ENCODE measurements around the gene PSME2. TPM values are rescaled to one million over a fixed set of nuclear protein-coding genes. Genes with fewer than 3 reads are reported as not detected.

The PSME2 gene
- total RNA-seq, 1 donor from 2014 or later, result 58.5 TPM

DNA sequence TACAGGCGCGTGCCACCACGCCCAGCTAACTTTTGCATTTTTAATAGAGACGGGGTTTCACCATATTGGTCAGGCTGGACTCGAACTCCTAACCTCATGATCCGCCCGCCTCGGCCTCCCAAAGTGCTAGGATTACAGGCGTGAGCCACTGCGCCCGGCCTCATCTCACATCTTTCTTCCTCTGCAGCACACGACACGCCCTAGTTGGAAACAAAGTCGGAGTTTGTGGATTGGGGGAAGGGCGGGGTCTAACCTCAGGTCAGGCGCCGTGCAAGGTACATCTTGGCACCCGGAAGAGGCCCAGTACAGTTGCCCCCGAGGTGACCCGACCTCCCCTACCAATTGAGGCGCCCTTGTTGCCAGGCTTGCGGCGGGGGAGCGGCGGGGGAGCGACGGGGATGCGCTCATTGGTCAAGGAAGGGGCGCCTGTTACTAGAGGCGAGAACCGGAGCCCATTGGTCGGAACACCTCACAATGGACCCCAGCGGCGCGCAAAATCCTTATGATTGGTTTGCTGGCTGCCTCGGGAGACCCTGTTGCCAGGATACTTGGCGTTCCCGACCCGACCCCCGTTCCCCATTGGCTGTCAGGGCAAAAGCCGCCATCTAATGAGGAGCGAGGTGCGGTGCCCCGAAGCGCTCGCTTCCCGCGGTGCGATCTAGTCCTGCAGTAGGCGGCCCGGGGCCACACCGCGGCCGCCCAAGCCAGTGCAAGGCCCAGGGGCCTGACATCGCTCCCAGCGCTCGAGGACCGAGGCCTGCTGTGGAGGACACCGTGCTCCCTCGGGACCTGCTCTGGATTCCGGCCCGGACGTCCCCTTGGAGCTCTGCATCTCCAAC, 25.2 kb upstream of the PSME2 start, which contains the start of gene REC8:
REC8 (plus strand) TSS at position 659 of the 839 bp plus-strand sequence. CDS start 473 bp downstream, outside the sequence.
- peaks cover 9 to 14% (median 12%) of the 10 kb centered on the region in 3 donors for H3K4me1 ChIP-seq (ENCODE audit: control insufficient read depth in 3 of 3, insufficient read depth in 3 of 3, low read length in 3 of 3)
- peaks cover 6 to 13% (median 10%) of the 10 kb centered on the region in 3 donors for H3K36me3 ChIP-seq (ENCODE audit: control insufficient read depth in 3 of 3, insufficient read depth in 3 of 3, low read length in 3 of 3)
- peaks cover 0 to 31% (median 27%) of the 10 kb centered on the region in 3 donors for H3K27me3 ChIP-seq (ENCODE audit: control insufficient read depth in 3 of 3, insufficient read depth in 3 of 3, low read length in 3 of 3)
- no peak within 1 kb of the TSS for H3K27ac ChIP-seq (ENCODE audit: low read depth, low read length)
- H3K4me3 ChIP-seq (ENCODE audit: low read length in 3 of 3), result peak within 1 kb of the TSS; percentile 1 to 60 (median 54)
- H3K9ac ChIP-seq (ENCODE audit: low read depth in 1 of 3, low read length in 3 of 3), result no peak within 1 kb of the TSS
- no peaks in the 10 kb centered on the region for H3K9me3 ChIP-seq (ENCODE audit: control insufficient read depth in 3 of 3, low read length in 3 of 3)

DNA sequence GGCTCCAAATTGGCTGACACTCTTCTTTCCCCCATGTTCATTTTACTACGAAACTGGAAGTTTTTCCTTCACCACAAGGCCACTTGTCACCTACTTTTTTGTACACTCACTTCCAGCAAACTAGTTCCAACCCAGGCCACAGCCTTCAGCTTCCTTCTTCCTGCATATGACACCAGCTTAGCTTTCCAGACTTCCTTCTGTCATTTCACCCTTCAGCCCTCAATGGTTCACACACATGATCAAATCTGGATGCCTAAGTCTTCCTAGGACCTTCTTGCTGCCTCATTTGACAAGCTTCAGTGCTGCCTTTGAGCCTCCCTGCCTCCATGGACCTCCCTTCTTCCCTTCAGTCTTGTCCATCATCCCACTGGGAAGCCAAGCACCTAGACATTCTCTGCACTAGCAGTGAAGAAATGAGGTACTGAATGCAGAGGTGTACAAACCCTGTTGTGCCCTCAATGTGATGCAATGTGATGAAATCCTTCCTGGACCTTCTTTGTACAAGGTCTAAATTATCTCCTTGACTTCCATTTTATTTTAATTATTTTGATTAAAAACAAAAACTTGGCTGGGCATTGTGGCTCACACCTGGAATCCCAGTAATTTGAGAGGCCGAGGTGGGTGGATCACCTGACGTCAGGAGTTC, 21.2 kb upstream of the PSME2 start:
- peaks cover 0 to 22% (median 19%) of the 10 kb centered on the region in 3 donors for H3K27me3 ChIP-seq (ENCODE audit: control insufficient read depth in 3 of 3, insufficient read depth in 3 of 3, low read length in 3 of 3)
- peaks cover 39 to 47% (median 45%) of the 10 kb centered on the region in 3 donors for H3K36me3 ChIP-seq (ENCODE audit: control insufficient read depth in 3 of 3, insufficient read depth in 3 of 3, low read length in 3 of 3)
- H3K9me3 ChIP-seq (ENCODE audit: control insufficient read depth in 3 of 3, low read length in 3 of 3), result no peaks in the 10 kb centered on the region
- H3K27ac ChIP-seq (ENCODE audit: low read depth, low read length), result no peak overlapping the region
- peaks cover 13 to 17% (median 15%) of the 10 kb centered on the region in 3 donors for H3K4me1 ChIP-seq (ENCODE audit: control insufficient read depth in 3 of 3, insufficient read depth in 3 of 3, low read length in 3 of 3)
- H3K4me3 ChIP-seq (ENCODE audit: low read length in 3 of 3), result no peak overlapping the region
- H3K9ac ChIP-seq (ENCODE audit: low read depth in 1 of 3, low read length in 3 of 3), result no peak overlapping the region

DNA sequence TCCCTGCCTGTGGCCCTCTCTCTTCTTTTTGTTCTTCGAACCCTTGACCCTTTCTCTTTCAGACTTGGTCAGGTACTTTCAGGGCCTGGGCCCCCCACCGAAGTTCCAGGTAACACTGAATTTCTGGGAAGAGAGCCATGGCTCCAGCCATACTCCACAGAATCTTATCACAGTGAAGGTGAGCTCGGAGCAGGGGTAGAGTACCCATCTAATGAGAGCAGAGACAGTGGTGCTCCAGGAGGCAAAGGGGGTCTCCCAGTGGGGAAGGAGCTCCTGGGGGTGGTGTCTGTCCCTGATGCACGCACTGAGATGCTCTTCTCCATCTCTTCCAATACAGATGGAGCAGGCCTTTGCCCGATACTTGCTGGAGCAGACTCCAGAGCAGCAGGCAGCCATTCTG, 19.4 kb upstream of the PSME2 start:
- Histone ChIP-seq H3K4me1 (ENCODE audit: control insufficient read depth in 3 of 3, insufficient read depth in 3 of 3, low read length in 3 of 3) (peaks cover 19 to 26% (median 21%) of the 10 kb centered on the region in 3 donors), H3K27me3 (ENCODE audit: control insufficient read depth in 3 of 3, insufficient read depth in 3 of 3, low read length in 3 of 3) (peaks cover 0 to 7% (median 4%) of the 10 kb centered on the region in 3 donors), H3K9ac (ENCODE audit: low read depth in 1 of 3, low read length in 3 of 3) (no peak overlapping the region), H3K4me3 (ENCODE audit: low read length in 3 of 3) (no peak overlapping the region), H3K9me3 (ENCODE audit: control insufficient read depth in 3 of 3, low read length in 3 of 3) (no peaks in the 10 kb centered on the region), H3K36me3 (ENCODE audit: control insufficient read depth in 3 of 3, insufficient read depth in 3 of 3, low read length in 3 of 3) (peaks cover 39 to 47% (median 45%) of the 10 kb centered on the region in 3 donors), H3K27ac (ENCODE audit: low read depth, low read length) (no peak overlapping the region)

DNA sequence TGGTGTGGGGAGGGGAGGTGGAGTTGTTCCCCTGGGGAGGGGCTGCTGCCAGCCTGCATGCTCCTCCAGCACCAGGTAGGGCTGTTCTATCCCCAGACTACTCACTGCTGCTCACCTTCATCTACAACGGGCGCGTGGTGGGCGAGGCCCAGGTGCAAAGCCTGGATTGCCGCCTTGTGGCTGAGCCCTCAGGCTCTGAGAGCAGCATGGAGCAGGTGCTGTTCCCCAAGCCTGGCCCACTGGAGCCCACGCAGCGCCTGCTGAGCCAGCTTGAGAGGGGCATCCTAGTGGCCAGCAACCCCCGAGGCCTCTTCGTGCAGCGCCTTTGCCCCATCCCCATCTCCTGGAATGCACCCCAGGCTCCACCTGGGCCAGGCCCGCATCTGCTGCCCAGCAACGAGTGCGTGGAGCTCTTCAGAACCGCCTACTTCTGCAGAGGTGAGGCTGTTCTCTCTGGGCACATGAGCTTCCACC, 18.1 kb upstream of the PSME2 start:
- no peak overlapping the region for H3K4me3 ChIP-seq (ENCODE audit: low read length in 3 of 3)
- no peak overlapping the region for H3K27ac ChIP-seq (ENCODE audit: low read depth, low read length)
- H3K4me1 ChIP-seq (ENCODE audit: control insufficient read depth in 3 of 3, insufficient read depth in 3 of 3, low read length in 3 of 3), result peaks cover 24 to 30% (median 25%) of the 10 kb centered on the region in 3 donors
- H3K9me3 ChIP-seq (ENCODE audit: control insufficient read depth in 3 of 3, low read length in 3 of 3), result no peaks in the 10 kb centered on the region
- no peaks in the 10 kb centered on the region for H3K27me3 ChIP-seq (ENCODE audit: control insufficient read depth in 3 of 3, insufficient read depth in 3 of 3, low read length in 3 of 3)
- no peak overlapping the region for H3K9ac ChIP-seq (ENCODE audit: low read depth in 1 of 3, low read length in 3 of 3)
- H3K36me3 ChIP-seq (ENCODE audit: control insufficient read depth in 3 of 3, insufficient read depth in 3 of 3, low read length in 3 of 3), result peaks cover 52 to 58% (median 56%) of the 10 kb centered on the region in 3 donors

DNA sequence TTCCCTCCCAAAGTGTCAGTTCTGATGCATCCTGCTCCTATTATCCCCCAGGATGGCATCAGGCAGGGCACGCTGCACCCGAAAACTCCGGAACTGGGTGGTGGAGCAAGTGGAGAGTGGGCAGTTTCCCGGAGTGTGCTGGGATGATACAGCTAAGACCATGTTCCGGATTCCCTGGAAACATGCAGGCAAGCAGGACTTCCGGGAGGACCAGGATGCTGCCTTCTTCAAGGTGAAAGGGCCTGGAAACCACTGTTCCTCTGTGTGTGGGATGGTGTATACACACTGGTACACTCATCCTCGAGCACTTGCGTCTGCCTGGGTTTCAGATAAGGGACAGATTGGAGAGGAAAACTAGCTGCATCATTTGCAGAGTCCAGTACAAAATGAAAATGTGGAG, 15.7 kb upstream of the PSME2 start:
- Histone ChIP-seq H3K36me3 (ENCODE audit: control insufficient read depth in 3 of 3, insufficient read depth in 3 of 3, low read length in 3 of 3) (peaks cover 61 to 67% (median 67%) of the 10 kb centered on the region in 3 donors), H3K9ac (ENCODE audit: low read depth in 1 of 3, low read length in 3 of 3) (peak overlapping the region in 2 of 3 donors; percentile 80 to 93), H3K4me1 (ENCODE audit: control insufficient read depth in 3 of 3, insufficient read depth in 3 of 3, low read length in 3 of 3) (peaks cover 24 to 30% (median 25%) of the 10 kb centered on the region in 3 donors), H3K27ac (ENCODE audit: low read depth, low read length) (peak overlapping the region; percentile 88), H3K9me3 (ENCODE audit: control insufficient read depth in 3 of 3, low read length in 3 of 3) (no peaks in the 10 kb centered on the region), H3K4me3 (ENCODE audit: low read length in 3 of 3) (peak overlapping the region; percentile 84 to 92 (median 90)), H3K27me3 (ENCODE audit: control insufficient read depth in 3 of 3, insufficient read depth in 3 of 3, low read length in 3 of 3) (no peaks in the 10 kb centered on the region)

DNA sequence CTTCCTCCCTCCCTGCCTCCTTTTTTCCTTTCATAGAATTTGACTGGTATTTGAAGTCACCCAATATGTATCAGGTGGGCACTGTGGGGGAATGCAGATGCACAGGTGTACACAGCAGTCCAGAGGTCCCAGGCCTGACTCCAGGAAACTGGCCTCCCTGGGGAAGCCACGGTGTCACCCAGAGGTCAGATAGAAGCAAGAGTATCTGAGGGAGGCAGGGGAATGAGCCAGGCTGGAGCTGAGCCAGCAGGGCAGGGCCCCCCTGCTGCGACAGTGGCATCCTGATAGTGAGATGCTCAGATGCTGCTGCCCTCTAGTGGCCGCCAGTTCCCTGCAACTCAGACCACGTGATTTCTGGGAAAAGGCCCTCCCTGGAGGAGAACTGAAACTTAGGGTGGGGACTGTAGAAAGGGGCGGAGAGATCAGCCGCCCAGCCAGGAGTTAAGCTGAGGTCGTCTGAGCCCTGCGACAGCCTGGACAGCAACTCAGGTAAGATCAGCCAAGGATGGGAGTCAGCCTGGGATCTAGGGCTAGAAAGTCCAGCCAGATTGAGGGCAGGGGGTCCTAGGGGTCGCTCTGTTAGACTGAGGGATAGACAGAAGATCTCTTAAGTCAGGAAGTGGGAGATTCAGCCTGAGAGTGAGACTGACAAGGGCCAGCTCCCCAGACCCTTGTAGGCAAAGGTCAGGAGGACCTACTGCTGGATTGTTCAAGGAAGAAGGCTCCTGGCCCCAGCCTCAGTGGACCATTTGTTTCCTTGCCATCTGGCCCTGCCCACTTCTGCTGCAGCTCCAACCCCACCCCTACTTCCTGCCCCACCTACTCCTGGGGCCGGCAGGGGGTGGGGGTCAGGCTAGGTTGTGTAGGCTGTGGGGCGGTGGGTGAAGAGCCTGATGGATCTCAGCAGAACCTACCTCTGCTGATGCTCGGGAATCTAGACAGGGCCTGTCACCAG, 14.7 kb upstream of the PSME2 start, which contains the start of gene IRF9:
IRF9 (plus strand) TSS at position 416 of the 955 bp plus-strand sequence. CDS start 880 bp downstream, outside the sequence.
- Histone ChIP-seq H3K9me3 (ENCODE audit: control insufficient read depth in 3 of 3, low read length in 3 of 3) (no peaks in the 10 kb centered on the region), H3K36me3 (ENCODE audit: control insufficient read depth in 3 of 3, insufficient read depth in 3 of 3, low read length in 3 of 3) (peaks cover 64 to 68% (median 65%) of the 10 kb centered on the region in 3 donors), H3K27me3 (ENCODE audit: control insufficient read depth in 3 of 3, insufficient read depth in 3 of 3, low read length in 3 of 3) (no peaks in the 10 kb centered on the region), H3K4me3 (ENCODE audit: low read length in 3 of 3) (peak within 1 kb of the TSS; percentile 84 to 92 (median 90)), H3K27ac (ENCODE audit: low read depth, low read length) (peak within 1 kb of the TSS; percentile 88), H3K9ac (ENCODE audit: low read depth in 1 of 3, low read length in 3 of 3) (peak within 1 kb of the TSS; percentile 80 to 93 (median 91)), H3K4me1 (ENCODE audit: control insufficient read depth in 3 of 3, insufficient read depth in 3 of 3, low read length in 3 of 3) (peaks cover 24 to 30% (median 25%) of the 10 kb centered on the region in 3 donors)

DNA sequence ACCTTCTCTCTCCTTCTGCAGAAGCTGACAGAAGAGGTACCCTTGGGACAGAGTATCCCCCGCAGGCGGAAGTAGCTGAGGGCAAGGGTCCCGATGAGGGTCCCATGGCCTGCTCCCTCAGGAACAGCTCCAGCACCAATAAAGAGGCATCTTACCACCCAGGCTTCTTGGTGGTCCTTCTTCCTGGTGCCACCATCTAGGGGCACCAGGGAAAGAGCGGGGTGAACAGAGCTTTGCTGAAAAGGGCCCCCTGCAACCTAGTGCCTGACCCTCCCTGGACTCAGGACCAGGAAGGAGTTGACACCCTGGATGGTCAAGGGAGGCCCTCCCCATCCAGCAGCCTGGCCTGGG, 14.1 kb upstream of the PSME2 start:
- Histone ChIP-seq H3K9me3 (ENCODE audit: control insufficient read depth in 3 of 3, low read length in 3 of 3) (no peaks in the 10 kb centered on the region), H3K27me3 (ENCODE audit: control insufficient read depth in 3 of 3, insufficient read depth in 3 of 3, low read length in 3 of 3) (no peaks in the 10 kb centered on the region), H3K9ac (ENCODE audit: low read depth in 1 of 3, low read length in 3 of 3) (peak overlapping the region in 1 of 3 donors; percentile 54), H3K27ac (ENCODE audit: low read depth, low read length) (peak overlapping the region; percentile 88), H3K4me3 (ENCODE audit: low read length in 3 of 3) (no peak overlapping the region), H3K36me3 (ENCODE audit: control insufficient read depth in 3 of 3, insufficient read depth in 3 of 3, low read length in 3 of 3) (peaks cover 64 to 68% (median 65%) of the 10 kb centered on the region in 3 donors), H3K4me1 (ENCODE audit: control insufficient read depth in 3 of 3, insufficient read depth in 3 of 3, low read length in 3 of 3) (peaks cover 24 to 30% (median 25%) of the 10 kb centered on the region in 3 donors)

DNA sequence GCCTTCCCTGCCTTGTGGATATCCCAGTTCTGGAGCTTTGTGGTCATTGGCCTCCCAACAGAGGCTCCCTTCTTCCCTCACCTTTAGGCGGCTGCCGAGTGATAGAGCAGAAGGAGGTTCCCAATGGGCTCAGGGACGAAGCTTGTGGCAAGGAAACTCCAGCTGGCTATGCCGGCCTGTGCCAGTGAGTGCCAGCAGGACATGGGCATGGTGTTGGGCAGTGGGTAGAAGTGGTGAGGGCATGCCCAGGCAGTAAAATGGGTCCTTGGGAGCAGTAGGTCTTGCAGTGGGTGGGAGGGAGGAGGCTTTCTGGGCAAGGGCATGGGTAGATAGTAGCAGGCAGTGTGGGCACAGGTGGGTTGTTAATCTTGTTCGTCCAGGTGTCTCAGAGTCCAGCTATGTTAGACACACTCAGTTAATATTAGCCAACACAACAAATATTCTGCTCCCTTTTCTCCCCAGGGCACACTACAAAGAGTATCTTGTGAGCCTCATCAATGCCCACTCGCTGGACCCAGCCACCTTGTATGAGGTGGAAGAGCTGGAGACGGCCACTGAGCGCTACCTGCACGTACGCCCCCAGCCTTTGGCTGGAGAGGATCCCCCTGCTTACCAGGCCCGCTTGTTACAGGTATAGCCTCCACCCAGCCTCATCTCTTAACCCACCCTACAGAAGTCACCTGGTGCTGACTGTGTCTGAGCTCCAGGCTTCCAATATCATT, 13.5 kb upstream of the PSME2 start:
- Histone ChIP-seq H3K27ac (ENCODE audit: low read depth, low read length) (peak overlapping the region; percentile 88), H3K4me3 (ENCODE audit: low read length in 3 of 3) (no peak overlapping the region), H3K9ac (ENCODE audit: low read depth in 1 of 3, low read length in 3 of 3) (peak overlapping the region in 1 of 3 donors; percentile 40), H3K4me1 (ENCODE audit: control insufficient read depth in 3 of 3, insufficient read depth in 3 of 3, low read length in 3 of 3) (peaks cover 24 to 34% (median 25%) of the 10 kb centered on the region in 3 donors), H3K9me3 (ENCODE audit: control insufficient read depth in 3 of 3, low read length in 3 of 3) (no peaks in the 10 kb centered on the region), H3K27me3 (ENCODE audit: control insufficient read depth in 3 of 3, insufficient read depth in 3 of 3, low read length in 3 of 3) (no peaks in the 10 kb centered on the region), H3K36me3 (ENCODE audit: control insufficient read depth in 3 of 3, insufficient read depth in 3 of 3, low read length in 3 of 3) (peaks cover 64 to 68% (median 65%) of the 10 kb centered on the region in 3 donors)

Measured in skeletal muscle tissue (tissue), 4 donors.